Inferior parietal cortex (tissue), 1 donor: ENCODE measurements around the gene FBXW7.

Experiments
- DNase-seq: peaks from one replicate; pipeline ENCODE4 v3.0.0-alpha.2; 2016; ENCODE audit errors: extremely low spot score

Gene FBXW7

GRCh38 chr4:152369902-152370295 lies 166.0 kb downstream of the FBXW7 start:
- no peak for DNase-seq

- no peak for DNase-seq
Measured at GRCh38 chr4:152369203-152369901, 166.5 kb downstream of the FBXW7 start.

GRCh38 chr4:152368001-152368400 lies 167.9 kb downstream of the FBXW7 start:
- DNase-seq = no peak

- no peak for DNase-seq
Measured at GRCh38 chr4:152364883-152365282, 171.0 kb downstream of the FBXW7 start.

- no peak for DNase-seq
Measured at GRCh38 chr4:152364383-152364782, 171.5 kb downstream of the FBXW7 start.

- DNase-seq = no peak
Measured at GRCh38 chr4:152363904-152364303, 172.0 kb downstream of the FBXW7 start.

- DNase-seq = no peak
Measured at GRCh38 chr4:152363086-152363485, 172.8 kb downstream of the FBXW7 start.

GRCh38 chr4:152360045-152360410 lies 175.9 kb downstream of the FBXW7 start:
- no peak for DNase-seq

GRCh38 chr4:152359208-152360044 lies 176.5 kb downstream of the FBXW7 start:
- DNase-seq = no peak

GRCh38 chr4:152357206-152357605 lies 178.7 kb downstream of the FBXW7 start:
- no peak for DNase-seq

GRCh38 chr4:152356428-152357034 lies 179.4 kb downstream of the FBXW7 start:
- DNase-seq = no peak

GRCh38 chr4:152352622-152353116 lies 183.2 kb downstream of the FBXW7 start:
- DNase-seq = peak; percentile 82

GRCh38 chr4:152352215-152352614 lies 183.7 kb downstream of the FBXW7 start:
- no peak for DNase-seq

GRCh38 chr4:152351080-152351479 lies 184.8 kb downstream of the FBXW7 start:
- DNase-seq = no peak

- no peak for DNase-seq
Measured at GRCh38 chr4:152348670-152349069, 187.2 kb downstream of the FBXW7 start.

- no peak for DNase-seq
Measured at GRCh38 chr4:152346979-152347378, 188.9 kb downstream of the FBXW7 start.

GRCh38 chr4:152346526-152346925 lies 189.4 kb downstream of the FBXW7 start:
- no peak for DNase-seq

- DNase-seq = no peak
Measured at GRCh38 chr4:152344001-152344400, 191.9 kb downstream of the FBXW7 start.

- DNase-seq = no peak
Measured at GRCh38 chr4:152342293-152342692, 193.6 kb downstream of the FBXW7 start.

- DNase-seq = no peak
Measured at GRCh38 chr4:152340818-152341217, 195.1 kb downstream of the FBXW7 start.

GRCh38 chr4:152339576-152339975 lies 196.3 kb downstream of the FBXW7 start:
- no peak for DNase-seq

- no peak for DNase-seq
Measured at GRCh38 chr4:152334931-152335330, 201.0 kb downstream of the FBXW7 start.

GRCh38 chr4:152331042-152331441 lies 204.8 kb downstream of the FBXW7 start:
- no peak for DNase-seq
